Measurements from ENCODE around the gene ZNF362.

DNA sequence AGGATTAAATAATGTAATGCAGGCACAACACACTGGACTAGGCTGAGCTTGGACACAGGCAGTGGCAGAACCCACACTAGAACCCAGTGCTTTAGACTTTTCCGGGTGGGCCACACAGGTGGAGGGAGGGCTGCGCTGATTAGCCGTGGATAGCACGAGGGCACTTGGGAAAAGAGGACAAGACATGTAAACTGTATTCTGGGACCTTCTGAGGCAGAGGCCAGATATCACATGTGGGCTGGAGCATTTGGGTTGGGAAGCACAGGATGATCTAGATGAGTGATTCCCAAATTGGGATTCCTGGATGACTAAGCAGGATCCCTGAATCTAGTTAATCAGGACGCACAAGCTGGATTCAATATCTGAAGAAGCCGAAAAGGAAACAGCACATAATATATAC lies 84.9 kb downstream of the ZNF362 start:
- TF ChIP-seq TAF1 (IDR thresholded peaks at IDR 0.05; ENCODE audit: low read depth, low read length) (no peak), POU2F2 (IDR thresholded peaks at IDR 0.05; ENCODE audit: low read depth, low read length) (no peak), POLR2AphosphoS5 (IDR thresholded peaks at IDR 0.05; ENCODE audit: low read depth, low read length) (no peak), PAX5 (IDR thresholded peaks at IDR 0.05; ENCODE audit: insufficient read depth, low read length, severe bottlenecking) (no peak)
